Hematopoietic multipotent progenitor cell (in vitro differentiated cells): ENCODE measurements around the gene TAOK3. TPM values are rescaled to one million over a fixed set of nuclear protein-coding genes. Genes with fewer than 3 reads are reported as not detected.
"Not testable (repeated sequence)": the region's sequence is repeated elsewhere in the genome, so short reads cannot be mapped to it uniquely, and the experiment has no call there.

ENCODE experiments used
- DNase-seq, 3 donors: peaks; one replicate each; pipeline ENCODE4 v3.0.0-alpha.2; 2011 to 2015; ENCODE audit warnings: low read depth in 2 of 3, low spot score in 2 of 3
- total RNA-seq: library from RNA; depleted of rRNA; stranded (reverse); fragments of >200 nt; gene quantifications from one replicate; pipeline ENCODE4 v1.2.3, GENCODE V29; 2012

Gene TAOK3
- 94.8 TPM for total RNA-seq

GRCh38 chr12:118372541-118373495 lies at the start of gene TAOK3:
TSS of gene TAOK3 (minus strand) at chr12:118372907. CDS start at chr12:118255567, 117,340 bp downstream.
- peak; percentile 86 to 99 (median 98) for DNase-seq

DNA sequence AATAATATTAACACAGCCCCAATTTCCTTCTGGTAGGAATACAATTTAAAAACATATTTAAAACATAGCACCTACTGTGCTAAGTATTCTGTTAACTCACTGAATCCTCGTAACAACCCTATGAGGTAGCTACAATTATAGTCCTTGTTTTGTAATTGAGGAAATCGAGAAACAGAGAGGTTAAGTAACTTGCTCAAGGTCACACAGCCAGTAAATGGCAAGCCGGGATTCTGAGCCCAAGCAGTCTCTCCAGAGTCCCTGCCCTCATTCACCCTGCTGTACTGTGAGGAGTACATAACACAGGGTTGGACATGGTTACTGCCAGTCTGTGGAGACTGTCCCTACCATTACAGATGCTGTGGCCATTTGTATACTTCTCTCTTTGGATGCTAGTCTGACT lies 48.0 kb upstream of the TAOK3 start:
- DNase-seq, result no peak

GRCh38 chr12:118418385-118419057 lies 45.8 kb upstream of the TAOK3 start:
- DNase-seq, result no peak

- no peak for DNase-seq
Observed at GRCh38 chr12:118417942-118418341, 45.2 kb upstream of the TAOK3 start.

DNA sequence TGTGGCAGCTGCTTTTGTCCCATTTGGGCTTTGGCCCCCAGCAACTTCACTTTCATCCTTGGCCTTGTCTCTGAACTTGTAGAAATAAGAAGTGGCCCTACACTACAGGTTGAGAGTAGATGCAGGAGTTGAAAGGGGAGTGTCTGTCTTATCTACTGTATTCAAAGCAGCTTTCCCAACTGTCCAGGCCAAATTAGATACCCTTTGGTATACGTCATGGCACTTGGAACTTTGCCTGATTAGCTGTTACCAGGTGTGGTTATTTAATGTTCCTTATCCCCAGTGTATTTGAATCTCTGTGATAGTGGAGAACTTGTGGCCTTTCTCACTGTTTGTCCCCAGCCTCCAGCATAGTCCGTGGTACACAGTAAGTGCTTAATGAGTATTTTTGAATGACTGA lies 37.1 kb upstream of the TAOK3 start:
- DNase-seq, result no peak

- not testable (repeated sequence) for DNase-seq
Observed at GRCh38 chr12:118408241-118408640, 35.5 kb upstream of the TAOK3 start.

DNA sequence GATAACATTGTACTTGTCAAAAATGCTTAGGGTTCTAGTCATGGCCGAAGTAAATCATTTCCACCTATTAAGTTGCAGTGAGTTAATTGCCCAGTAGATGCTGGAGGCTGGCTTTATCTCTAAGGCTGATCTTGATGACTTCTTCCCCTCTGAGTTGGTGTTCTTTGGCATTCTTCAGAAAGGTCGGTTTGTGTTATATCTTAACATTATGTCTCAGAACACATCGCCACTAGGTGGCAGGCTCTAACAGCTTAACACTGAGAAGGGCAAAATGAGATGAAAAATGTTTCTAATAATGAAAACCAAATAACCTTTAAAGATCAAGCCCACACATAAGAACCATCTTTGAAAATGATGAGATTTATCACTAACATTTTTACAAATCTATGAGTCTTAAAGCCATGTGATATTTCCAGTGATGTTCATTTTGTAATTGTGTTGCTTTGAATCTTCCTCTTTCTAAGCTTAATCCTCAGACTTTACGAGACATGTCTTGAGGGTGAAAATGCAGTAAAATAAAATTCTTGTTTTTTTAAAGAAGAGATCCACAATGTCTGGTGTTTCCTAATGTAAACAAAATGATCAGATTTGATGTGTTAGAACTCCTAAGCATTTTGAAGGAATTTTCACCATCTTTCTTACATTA lies 32.3 kb upstream of the TAOK3 start:
- DNase-seq, result peak; percentile 17 to 76 (median 48)

- DNase-seq, result no peak
Observed at GRCh38 chr12:118402251-118402650, 29.5 kb upstream of the TAOK3 start.

- DNase-seq, result no peak
Observed at GRCh38 chr12:118398940-118399339, 26.2 kb upstream of the TAOK3 start.

DNA sequence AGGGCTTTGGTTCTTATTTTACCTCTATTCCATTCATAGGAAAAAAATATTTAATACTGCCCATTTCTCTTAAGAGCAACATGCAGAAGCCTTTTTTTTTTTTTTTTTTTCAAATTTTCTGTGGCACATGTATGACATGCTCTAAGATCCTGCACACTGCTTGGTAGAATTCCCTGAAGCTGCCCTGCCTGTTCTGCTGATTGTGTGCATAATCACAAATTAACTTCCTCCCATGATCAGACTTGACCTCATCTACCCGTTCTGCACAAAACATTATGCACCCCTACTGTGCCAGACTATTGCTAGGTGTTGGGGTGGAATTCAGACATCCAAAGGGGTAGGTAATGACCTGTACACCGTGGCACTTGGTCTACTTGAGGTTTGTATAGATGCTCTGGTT lies 25.8 kb upstream of the TAOK3 start:
- no peak for DNase-seq

DNA sequence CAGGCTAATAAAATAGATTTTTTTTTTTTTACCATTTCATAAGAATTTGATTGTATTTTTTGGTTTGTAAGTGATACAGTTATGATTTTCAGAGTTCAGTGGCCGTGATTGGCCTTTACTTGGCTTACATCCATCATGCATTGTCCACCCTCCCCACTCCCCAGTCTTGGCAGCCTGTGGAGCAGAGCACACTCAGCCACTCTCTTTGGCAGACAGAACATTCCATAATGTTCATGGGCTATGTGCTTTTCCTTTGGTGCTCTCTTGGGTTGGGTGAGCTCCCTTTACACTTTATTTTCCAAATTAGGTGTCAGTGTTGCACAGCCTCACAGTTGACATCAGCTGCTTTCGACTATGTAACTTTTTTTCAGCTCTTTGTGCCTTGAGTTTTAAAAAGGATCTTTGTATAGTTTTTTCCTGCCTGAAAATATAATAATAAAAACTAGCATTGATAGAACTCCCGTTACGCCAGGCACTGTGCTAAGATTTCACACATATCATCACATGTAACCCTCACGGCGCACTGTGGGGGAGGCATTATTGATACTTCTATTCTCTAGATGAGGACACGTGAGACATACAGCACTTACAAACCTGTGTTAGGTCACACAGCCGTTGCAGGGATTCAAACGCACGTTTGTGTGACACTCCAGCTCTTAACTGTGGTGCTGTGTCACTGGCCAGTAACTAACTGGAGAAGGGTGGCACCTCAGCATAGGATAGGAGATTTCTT lies 25.2 kb upstream of the TAOK3 start:
- DNase-seq, result no peak

DNA sequence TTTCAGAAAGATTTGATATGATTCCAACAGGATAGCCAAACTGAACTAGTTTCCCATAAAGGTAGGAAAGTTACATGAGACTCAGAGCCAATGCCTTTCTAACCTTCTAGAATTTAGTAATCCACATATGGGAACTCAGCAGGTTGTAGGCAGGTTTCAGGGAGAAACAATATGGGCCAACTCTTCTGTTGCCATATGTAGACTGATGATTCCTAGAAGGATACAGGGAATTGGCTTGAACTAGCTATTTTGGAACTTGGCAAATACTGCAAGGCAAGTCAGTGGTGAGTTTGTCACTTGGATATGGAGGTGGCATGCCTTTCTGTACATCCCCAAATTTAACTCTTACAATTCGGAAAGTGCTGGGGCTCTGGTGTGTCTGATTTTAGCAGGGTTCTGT lies 19.1 kb upstream of the TAOK3 start:
- no peak for DNase-seq

DNA sequence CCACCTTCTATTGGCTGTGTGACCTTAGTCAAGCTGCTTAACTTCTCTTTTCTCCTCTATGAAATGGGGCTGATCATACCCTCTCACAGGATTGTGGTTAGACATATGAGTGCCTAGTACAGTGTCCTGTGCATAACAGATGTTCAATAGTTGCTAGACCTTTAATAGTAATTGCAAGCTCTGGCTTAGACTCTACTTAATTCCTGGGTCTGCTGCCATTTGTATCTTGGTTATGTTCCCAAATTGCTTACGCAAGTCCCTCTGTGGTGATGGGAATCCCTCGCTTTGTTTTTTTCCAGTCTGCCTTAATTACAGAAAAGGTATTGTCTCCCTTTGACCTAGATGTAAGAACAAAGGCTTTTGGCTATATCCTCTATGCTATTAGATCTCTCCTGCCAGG lies 18.7 kb upstream of the TAOK3 start:
- DNase-seq, result no peak

- DNase-seq, result peak in 2 of 3 donors; percentile 64 to 84
Observed at GRCh38 chr12:118377884-118378470, 5.3 kb upstream of the TAOK3 start.

DNA sequence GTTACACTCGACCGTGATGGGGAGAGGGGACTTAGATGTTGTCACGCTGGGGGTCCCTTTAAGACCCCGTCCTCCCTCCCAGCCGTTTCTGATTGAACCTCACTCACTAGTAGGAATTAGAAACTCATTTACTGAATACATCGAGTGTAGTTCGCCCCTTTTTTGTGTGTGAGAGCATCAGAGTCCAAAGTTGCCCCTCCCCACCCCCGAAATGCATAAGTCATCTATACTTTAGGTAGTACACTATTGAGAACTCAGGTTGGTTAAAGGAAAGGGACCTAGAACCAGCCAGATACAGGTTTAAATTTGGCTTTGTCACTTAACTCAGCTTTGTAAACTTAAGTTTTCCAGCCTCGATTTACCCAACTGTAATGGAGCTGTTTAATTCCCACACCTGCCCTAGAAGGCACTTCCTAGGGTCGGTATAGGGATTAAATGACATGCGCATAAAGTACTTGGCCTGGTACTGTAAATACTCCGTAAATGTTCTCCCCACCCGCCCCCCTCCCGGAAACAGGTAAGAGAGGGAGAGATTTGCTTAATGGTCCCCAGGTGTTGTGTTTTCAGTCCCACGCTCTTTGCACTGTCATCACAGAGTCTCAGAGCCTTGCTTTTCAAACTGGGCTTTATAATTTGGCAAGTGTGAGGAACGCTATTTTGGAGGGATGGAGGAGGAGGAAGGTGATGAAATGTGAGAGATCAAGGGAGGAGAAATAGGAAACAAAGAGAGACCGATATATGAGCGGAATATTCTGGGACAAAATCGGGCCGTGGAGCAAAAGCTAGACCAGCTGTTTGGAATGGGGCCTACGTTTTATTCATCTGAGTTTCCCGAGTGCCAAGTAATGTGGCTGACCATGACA lies 4.5 kb upstream of the TAOK3 start:
- DNase-seq, result no peak

- peak; percentile 87 to 98 (median 92) for DNase-seq
Observed at GRCh38 chr12:118376089-118377020, 3.6 kb upstream of the TAOK3 start, which contains the start of gene SUDS3. TSS of gene SUDS3 (plus strand) at chr12:118376555. CDS start at chr12:118376692, 137 bp downstream.

- DNase-seq, result no peak
Observed at GRCh38 chr12:118375348-118375747, 2.6 kb upstream of the TAOK3 start.

DNA sequence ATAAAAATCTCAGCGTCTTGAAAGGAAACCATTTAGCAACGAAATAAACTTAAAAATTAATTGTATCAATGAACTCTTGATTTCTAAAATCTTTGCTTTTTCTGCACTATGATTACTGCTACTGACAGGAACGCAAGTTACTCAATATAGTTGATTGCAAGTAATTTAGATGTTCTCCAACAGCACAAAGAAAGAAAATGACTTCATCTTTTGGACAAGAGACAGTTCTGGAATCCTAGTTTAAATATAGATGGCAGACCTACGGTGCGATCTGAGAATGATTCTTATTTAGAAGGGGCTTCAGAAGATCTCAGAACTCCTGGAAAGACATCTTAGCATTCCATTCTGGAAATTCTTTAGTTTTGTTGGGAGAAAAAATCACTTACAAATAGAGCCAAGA lies 2.2 kb upstream of the TAOK3 start:
- no peak for DNase-seq
